ENCODE results near the gene RUVBL1. TPM values are rescaled to one million over a fixed set of nuclear protein-coding genes. Genes with fewer than 3 reads are reported as not detected.

Gene RUVBL1
- total and polyA plus RNA-seq, 4 donors = 13.3 to 23.1 (median 13.9) TPM

DNA sequence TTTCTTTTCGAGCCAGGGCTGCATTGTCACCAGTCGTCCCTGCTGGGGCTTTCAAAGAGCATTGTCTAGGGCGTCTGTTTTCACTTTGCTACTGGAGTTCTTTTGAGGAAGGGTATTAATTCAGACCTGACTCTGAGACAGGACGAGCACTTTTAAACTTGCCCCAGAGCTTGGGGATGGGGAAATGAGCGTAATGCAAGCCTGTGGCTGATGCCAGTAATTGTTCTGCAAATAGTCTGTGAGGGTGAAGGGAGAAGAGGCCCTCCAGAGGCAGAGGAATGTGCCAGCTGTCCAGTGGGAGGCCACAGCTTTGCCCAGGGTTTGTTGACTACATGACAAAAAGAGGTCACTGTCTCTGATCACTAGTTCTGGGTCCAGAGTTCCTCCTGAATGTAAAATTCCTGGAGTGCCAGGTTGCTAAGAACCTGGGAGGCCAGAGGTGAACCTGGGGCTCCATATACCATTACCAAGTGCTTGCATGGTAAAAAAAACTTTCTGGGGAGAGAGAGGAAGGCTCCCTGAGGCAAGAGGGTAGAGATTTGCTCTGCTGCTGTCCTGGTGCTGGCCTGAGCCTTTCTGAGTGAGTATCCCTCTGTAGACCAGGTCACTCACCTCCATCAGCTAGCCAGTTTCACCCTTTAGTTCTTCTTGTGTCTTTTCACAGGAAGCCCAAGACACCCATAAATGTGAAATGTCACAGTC is 44.5 kb upstream of the RUVBL1 start:
- no peaks in the 10 kb centered on the region for H3K9me3 ChIP-seq (ENCODE audit: control insufficient read depth in 4 of 4, low read length in 3 of 4)
- peak overlapping the region; percentile 5 to 28 (median 15) for H3K4me3 ChIP-seq (ENCODE audit: low read depth in 1 of 3, low read length in 3 of 3)
- H3K27me3 ChIP-seq (ENCODE audit: control insufficient read depth in 4 of 4, insufficient read depth in 4 of 4, low read length in 3 of 4) = no peaks in the 10 kb centered on the region
- peak overlapping the region in 1 of 2 donors; percentile 28 for H3K9ac ChIP-seq (ENCODE audit: low read depth in 1 of 2, low read length in 2 of 2)
- TF ChIP-seq FOXA2 (IDR thresholded peaks at IDR 0.05) (no peak), RAD21 (IDR thresholded peaks at IDR 0.05) (peak; percentile 51 to 57), HNF4A (conservative IDR thresholded peaks at IDR 0.05) (peak; percentile 94 to 95), RXRA (IDR thresholded peaks at IDR 0.05) (peak; percentile 89 to 94), YY1 (IDR thresholded peaks at IDR 0.05) (peak; percentile 52), JUND (IDR thresholded peaks at IDR 0.05) (peak in 1 of 2 donors; percentile 50), FOXA1 (IDR thresholded peaks at IDR 0.05) (no peak), HNF4G (IDR thresholded peaks at IDR 0.05) (peak; percentile 86), GABPA (IDR thresholded peaks at IDR 0.05 in 1 of 2, conservative IDR thresholded peaks at IDR 0.05 in 1 of 2) (no peak), EGR1 (IDR thresholded peaks at IDR 0.05; ENCODE audit: low read depth in 2 of 2) (no peak), SP1 (IDR thresholded peaks at IDR 0.05) (peak; percentile 89), NR2F2 (IDR thresholded peaks at IDR 0.05) (peak; percentile 49), TAF1 (conservative IDR thresholded peaks at IDR 0.05) (peak; percentile 17)
- TF ChIP-seq, protein P1, sequence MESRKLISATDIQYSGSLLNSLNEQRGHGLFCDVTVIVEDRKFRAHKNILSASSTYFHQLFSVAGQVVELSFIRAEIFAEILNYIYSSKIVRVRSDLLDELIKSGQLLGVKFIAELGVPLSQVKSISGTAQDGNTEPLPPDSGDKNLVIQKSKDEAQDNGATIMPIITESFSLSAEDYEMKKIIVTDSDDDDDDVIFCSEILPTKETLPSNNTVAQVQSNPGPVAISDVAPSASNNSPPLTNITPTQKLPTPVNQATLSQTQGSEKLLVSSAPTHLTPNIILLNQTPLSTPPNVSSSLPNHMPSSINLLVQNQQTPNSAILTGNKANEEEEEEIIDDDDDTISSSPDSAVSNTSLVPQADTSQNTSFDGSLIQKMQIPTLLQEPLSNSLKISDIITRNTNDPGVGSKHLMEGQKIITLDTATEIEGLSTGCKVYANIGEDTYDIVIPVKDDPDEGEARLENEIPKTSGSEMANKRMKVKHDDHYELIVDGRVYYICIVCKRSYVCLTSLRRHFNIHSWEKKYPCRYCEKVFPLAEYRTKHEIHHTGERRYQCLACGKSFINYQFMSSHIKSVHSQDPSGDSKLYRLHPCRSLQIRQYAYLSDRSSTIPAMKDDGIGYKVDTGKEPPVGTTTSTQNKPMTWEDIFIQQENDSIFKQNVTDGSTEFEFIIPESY (IDR thresholded peaks at IDR 0.05) = peak; percentile 56
- TF ChIP-seq, protein P2, sequence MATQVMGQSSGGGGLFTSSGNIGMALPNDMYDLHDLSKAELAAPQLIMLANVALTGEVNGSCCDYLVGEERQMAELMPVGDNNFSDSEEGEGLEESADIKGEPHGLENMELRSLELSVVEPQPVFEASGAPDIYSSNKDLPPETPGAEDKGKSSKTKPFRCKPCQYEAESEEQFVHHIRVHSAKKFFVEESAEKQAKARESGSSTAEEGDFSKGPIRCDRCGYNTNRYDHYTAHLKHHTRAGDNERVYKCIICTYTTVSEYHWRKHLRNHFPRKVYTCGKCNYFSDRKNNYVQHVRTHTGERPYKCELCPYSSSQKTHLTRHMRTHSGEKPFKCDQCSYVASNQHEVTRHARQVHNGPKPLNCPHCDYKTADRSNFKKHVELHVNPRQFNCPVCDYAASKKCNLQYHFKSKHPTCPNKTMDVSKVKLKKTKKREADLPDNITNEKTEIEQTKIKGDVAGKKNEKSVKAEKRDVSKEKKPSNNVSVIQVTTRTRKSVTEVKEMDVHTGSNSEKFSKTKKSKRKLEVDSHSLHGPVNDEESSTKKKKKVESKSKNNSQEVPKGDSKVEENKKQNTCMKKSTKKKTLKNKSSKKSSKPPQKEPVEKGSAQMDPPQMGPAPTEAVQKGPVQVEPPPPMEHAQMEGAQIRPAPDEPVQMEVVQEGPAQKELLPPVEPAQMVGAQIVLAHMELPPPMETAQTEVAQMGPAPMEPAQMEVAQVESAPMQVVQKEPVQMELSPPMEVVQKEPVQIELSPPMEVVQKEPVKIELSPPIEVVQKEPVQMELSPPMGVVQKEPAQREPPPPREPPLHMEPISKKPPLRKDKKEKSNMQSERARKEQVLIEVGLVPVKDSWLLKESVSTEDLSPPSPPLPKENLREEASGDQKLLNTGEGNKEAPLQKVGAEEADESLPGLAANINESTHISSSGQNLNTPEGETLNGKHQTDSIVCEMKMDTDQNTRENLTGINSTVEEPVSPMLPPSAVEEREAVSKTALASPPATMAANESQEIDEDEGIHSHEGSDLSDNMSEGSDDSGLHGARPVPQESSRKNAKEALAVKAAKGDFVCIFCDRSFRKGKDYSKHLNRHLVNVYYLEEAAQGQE (IDR thresholded peaks at IDR 0.05) = peak; percentile 71
- TF ChIP-seq, protein P3, sequence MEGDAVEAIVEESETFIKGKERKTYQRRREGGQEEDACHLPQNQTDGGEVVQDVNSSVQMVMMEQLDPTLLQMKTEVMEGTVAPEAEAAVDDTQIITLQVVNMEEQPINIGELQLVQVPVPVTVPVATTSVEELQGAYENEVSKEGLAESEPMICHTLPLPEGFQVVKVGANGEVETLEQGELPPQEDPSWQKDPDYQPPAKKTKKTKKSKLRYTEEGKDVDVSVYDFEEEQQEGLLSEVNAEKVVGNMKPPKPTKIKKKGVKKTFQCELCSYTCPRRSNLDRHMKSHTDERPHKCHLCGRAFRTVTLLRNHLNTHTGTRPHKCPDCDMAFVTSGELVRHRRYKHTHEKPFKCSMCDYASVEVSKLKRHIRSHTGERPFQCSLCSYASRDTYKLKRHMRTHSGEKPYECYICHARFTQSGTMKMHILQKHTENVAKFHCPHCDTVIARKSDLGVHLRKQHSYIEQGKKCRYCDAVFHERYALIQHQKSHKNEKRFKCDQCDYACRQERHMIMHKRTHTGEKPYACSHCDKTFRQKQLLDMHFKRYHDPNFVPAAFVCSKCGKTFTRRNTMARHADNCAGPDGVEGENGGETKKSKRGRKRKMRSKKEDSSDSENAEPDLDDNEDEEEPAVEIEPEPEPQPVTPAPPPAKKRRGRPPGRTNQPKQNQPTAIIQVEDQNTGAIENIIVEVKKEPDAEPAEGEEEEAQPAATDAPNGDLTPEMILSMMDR (IDR thresholded peaks at IDR 0.05; ENCODE audit: low read depth, low read length, missing input control) = no peak
- TF ChIP-seq, protein P4, sequence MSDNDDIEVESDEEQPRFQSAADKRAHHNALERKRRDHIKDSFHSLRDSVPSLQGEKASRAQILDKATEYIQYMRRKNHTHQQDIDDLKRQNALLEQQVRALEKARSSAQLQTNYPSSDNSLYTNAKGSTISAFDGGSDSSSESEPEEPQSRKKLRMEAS (IDR thresholded peaks at IDR 0.05) = peak; percentile 55
- TF ChIP-seq, protein P5, sequence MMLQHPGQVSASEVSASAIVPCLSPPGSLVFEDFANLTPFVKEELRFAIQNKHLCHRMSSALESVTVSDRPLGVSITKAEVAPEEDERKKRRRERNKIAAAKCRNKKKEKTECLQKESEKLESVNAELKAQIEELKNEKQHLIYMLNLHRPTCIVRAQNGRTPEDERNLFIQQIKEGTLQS (IDR thresholded peaks at IDR 0.05) = no peak
- peaks cover 7 to 45% (median 36%) of the 10 kb centered on the region in 4 donors for H3K4me1 ChIP-seq (ENCODE audit: control insufficient read depth in 4 of 4, insufficient read depth in 4 of 4, low read length in 3 of 4)
- no peak for DNase-seq (ENCODE audit: low spot score)
- 28% methylated on average over 5 of the region's 5 CpGs for WGBS
- H3K27ac ChIP-seq (ENCODE audit: low read depth in 1 of 2, low read length in 2 of 2) = peak overlapping the region; percentile 46 to 81
- no peaks in the 10 kb centered on the region for H3K36me3 ChIP-seq (ENCODE audit: control insufficient read depth in 4 of 4, insufficient read depth in 3 of 4, low read depth in 1 of 4, low read length in 3 of 4)

Measured in liver (tissue), 9 donors.